CMK (cell line): ENCODE results near the gene MAP4K4.

Source experiments
- DNase-seq: peaks from one replicate; pipeline ENCODE4 v3.0.0-alpha.2; 2010; ENCODE audit warnings: low read depth

The MAP4K4 gene

GRCh38 chr2:101815739-101816391 is 118.4 kb downstream of the MAP4K4 start:
- no peak for DNase-seq

GRCh38 chr2:101816598-101816997 is 119.1 kb downstream of the MAP4K4 start:
- no peak for DNase-seq

GRCh38 chr2:101817481-101817880 is 120.0 kb downstream of the MAP4K4 start:
- DNase-seq = no peak

DNA sequence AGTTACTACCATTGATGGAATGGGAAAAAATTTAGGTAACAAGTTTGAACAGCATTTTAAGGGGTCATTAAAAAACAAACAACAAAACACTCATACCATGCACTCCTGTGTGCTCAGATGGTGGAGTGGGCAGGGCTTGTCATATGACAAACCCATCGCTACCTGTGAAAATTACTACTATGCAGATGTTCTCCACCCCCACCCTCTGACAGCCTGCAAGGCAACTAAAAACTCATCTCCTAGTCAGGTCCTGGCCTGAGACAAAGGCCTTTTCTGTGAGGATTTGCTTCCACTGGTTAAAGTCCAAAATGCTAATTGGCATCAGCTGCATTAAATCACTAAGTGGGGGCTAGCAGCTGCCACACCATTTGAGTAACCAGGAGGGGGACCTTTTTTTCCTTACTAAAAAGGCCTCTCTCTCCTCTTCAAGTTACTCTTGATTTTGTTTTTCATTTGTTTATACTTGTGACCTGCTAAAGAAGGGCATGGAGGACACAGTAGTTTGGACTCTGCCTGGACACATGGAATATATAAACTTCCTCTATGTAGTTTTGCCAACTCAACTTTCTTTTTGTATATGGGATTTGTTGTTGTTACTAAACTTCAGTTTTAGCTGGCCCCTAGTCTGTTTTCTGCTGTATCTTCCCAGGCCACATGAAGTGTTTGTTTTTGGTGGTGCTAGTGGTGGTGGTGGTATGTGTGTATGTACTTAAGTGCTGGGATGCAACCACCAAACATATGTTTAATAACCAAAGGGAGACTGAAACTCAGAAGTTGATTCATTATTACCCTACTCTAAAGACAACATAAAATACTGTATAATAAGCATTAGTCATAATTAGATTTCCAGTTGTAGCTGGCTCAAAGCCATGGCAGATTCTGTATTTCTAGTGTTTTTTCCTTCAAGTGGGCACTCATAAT is 121.3 kb downstream of the MAP4K4 start:
- DNase-seq = no peak

DNA sequence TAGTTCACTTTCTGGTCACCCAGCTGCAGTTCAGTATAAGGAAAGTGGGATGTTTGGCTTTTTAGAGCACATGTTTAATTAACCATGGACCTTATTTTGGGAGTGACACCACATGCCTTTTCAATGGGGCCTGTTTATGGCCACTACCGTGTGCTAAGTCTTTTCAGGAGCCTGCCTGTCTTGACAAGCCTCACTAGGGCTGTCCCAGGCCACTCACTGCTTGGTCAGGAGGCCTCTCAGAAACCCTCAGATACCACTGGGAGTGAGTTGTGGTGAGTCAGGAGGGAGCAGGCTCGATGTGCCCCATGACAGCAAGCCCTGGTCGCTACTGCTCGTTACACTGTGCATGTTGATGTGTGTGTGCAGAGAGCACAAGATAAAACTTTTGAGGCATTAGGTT is 123.0 kb downstream of the MAP4K4 start:
- DNase-seq = no peak

- DNase-seq = no peak
Measured at GRCh38 chr2:101821059-101821805, 123.7 kb downstream of the MAP4K4 start.

- no peak for DNase-seq
Measured at GRCh38 chr2:101821828-101822458, 124.4 kb downstream of the MAP4K4 start.

DNA sequence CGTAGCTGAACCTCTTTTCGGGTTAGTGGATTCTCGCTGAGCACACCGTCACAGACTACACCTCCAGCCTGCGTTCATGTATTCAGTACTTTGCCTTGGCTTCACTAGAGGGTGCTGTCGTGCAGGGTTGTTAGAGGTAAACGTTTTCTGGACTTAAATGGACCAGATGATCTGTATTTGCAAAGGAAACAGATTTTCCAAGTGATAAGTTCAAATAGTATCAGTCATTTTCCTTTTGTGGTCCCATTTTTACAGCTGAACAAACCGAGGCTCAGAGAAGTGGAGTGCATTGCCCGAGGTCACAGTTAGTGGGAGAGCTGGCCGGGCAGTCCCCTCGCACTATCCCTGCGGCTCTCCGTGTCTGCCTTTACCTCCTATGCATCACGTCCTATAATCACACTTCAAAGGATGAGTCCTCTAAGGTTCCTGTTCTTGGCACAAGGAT is 125.9 kb downstream of the MAP4K4 start:
- DNase-seq = peak; percentile 45

DNA sequence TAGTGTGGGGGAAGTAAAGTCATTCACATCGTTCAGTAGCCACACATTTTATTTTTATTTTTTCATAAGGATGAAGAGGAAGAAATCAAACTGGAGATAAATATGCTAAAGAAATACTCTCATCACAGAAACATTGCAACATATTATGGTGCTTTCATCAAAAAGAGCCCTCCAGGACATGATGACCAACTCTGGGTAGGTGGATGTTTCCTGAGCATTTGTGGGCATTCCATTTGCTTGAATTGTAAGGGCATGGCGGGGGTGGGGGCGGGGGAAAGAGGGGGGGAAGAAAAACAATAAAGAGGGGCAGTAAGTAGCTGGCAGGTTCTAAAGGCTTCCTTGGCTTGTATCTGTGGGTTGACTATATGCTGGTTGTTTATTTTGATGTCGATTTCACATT is 126.4 kb downstream of the MAP4K4 start:
- no peak for DNase-seq

DNA sequence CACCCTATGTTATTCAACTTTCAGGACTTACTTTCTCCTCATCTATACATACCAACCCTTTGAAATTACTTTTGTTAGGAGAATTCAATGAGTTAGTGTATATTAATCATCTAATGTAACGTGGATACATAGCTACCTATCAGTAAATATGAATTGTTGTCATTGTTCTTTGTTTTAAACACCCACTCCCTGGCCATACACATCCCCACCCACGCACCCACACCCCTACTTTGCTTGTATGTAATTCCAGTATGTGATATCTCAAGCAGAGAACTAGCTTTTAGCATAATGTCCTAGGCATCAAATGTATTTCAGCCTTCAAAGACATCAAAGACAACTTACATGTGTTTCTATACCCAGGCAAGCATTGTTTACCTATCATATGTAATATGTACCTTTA is 129.2 kb downstream of the MAP4K4 start:
- no peak for DNase-seq

- no peak for DNase-seq
Measured at GRCh38 chr2:101827246-101827645, 129.7 kb downstream of the MAP4K4 start.

DNA sequence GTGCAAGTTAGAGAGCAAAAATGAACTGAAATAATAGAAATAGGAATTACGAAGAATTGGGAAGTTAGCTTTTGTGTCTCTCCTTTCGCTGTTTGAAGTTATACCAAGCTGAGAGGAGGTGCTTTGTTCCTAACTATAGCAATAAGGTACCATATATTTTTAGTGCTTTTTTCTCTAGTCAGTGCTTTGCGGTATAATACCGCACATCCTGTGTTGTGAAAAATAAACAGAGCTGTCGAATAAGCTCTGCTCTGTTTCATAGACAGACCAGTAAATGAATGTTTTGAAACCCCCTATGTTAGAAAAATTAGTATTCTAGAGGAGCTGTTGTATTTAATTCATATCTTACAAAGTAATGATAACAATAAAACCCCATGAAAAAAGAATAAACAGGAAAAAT is 130.8 kb downstream of the MAP4K4 start:
- no peak for DNase-seq

- no peak for DNase-seq
Measured at GRCh38 chr2:101828673-101829334, 131.3 kb downstream of the MAP4K4 start.

- DNase-seq = no peak
Measured at GRCh38 chr2:101829429-101829828, 131.9 kb downstream of the MAP4K4 start.

DNA sequence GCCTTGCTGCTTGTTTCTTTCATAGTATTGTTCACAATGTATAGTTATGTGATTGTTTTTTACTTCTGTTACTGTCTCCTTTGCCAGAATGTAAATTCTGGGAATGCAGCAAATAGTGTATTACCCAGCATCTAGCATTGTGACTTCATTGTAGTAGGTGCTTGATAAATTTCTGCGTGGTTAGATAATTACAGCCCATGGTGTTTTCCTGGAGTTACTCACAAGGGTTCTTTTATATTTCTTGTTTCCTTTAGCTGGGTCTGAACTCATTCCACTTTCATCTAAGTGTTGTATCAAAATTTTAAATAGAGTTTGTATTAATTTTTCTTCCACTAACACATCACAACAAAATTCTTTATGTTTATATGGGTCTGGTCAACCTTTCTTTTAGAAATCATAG is 132.6 kb downstream of the MAP4K4 start:
- DNase-seq = no peak

GRCh38 chr2:101830555-101830954 is 133.0 kb downstream of the MAP4K4 start:
- no peak for DNase-seq

DNA sequence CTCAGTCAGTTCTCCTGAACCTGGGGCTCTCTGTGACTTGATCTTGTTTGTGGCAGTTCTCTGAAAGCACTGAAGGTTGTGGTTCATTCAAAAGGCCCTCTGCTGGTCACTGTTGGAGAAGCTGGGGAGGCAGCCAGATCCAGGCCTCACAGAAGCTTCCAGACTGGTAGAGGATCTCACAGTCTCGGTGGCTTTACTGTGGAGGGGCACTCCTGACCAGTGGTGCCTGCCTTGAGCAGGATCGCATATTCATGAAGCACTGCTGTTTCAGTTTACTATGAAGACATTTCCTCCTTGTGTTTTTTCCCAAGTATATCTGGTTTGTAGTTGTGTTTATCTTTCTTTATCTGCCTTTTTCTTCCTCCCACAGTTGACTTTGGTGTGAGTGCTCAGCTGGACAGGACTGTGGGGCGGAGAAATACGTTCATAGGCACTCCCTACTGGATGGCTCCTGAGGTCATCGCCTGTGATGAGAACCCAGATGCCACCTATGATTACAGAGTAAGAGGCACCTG is 133.9 kb downstream of the MAP4K4 start:
- DNase-seq = no peak

GRCh38 chr2:101832114-101832513 is 134.6 kb downstream of the MAP4K4 start:
- no peak for DNase-seq

DNA sequence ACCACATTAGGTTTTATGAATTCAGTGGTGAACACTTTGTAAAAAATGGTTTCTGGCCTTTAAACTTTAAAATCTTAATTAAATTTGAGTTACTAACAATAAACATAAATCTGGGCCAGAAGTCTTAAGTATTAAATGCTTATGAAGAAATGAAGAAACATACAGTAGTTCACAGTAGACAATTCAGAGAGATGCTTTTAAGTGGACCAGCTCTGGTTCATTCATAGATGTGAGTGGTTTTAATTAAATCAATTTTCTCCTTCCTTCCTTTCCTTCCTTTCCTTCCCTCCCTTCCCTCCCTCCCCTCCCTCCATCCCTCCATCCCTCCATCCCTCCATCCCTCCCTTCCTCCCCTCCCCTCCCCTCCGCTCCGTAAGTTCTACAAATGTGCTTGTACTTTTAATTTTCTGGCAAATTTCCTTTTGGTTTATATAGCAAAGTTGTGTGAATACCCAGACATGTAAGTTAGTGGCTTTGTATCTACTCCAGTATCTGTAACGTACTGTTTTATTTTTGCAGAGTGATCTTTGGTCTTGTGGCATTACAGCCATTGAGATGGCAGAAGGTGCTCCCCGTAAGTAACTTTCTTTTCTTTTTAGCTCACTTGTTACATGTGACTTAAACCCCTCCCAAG is 136.5 kb downstream of the MAP4K4 start:
- no peak for DNase-seq

DNA sequence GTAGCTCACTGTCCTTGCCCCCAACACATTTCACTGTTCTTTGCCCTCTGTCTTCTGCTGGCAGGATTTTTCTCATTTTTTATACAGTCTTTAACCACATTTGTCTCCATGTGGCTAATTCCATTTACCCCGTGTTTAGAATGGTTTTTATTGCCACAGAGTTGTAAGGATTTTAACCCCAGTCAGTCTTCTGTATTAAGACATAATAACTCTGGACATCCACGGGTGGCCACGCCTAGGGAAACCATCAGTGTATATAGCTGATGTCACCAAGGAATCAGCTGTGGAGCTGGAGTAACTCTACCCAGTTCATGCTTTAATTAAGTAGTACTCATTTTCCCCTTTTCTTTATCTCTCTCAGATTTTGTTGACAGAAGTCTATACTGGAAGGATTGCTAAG is 139.8 kb downstream of the MAP4K4 start:
- DNase-seq = no peak
